COLO668 (cell line): ENCODE data around the gene IGDCC3.
A peak's percentile ranks its signal among the peaks of the same experiment; 100 is the strongest.
"Not testable (repeated sequence)": the region's sequence is repeated elsewhere in the genome, so short reads cannot be mapped to it uniquely, and the experiment has no call there.

Experiments used
- DNase-seq: peaks from one replicate; lab custom pipeline; 2025; ENCODE audit not compliant: unreplicated experiment; lab: John Stamatoyannopoulos, UW

The IGDCC3 gene

GRCh38 chr15:65371976-65372786 is 5.6 kb downstream of the IGDCC3 start:
- DNase-seq, result no peak

GRCh38 chr15:65370885-65371284 is 6.9 kb downstream of the IGDCC3 start:
- DNase-seq, result no peak

- DNase-seq, result no peak
Observed at GRCh38 chr15:65369651-65370050, 8.2 kb downstream of the IGDCC3 start.

DNA sequence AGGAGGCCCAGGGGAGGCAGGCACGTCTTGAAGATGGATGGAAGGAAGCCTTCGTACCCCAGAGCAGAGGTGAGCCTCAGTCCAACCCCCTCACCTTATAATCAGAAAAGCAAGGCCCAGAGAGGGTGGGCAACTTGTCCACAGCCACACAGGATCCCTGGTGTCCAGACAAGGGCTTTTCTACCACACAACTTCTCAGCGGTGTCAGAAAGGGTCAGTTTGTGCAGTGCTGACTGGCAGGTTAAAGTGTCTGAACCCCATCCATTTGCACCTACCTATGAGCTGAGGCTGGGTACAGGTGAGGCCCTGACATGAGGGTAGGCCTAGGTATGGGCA is 8.6 kb downstream of the IGDCC3 start:
- DNase-seq, result no peak

DNA sequence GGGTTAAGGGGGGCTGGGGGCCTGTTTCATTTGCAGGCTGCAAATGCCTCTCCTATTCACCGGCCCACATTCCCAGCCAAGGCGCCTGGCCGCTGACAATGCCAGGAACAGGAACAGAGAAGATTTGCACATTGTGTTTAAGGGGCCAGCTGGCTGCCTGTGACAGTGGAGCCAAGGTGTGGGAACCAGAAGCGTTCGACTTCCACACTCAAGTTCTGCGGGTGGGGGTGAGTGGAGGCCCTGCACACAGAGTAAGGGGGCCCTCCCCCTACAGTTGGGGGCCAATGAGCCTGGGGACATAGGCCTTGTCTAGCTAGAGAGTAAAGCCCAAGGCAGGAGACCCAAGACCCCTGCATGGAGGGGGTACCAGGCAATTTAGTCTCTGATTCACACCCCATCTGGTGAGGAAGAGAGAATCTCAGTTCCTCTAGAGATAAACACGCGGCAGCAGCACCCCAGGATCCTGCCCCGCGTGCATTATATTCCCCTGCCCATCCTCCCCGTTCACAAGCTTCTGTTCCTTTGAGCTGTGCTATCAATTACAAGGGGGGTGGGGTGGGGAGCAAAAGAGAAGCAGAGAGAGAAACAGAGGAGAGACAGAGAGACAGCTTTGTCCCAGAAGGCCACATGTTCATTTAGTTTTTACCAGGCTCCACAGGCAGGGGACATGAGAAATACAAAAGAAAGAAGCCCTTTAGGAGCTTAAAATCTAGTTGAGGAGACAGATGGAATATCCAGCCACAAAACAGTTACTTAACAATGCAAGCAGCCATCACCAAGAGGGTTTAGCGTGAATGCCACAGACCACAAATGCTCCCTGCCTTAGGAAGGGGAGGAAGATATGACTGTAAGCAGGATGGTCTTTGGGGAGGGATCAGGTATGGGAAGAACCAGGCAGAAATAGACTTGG is 9.2 kb downstream of the IGDCC3 start:
- no peak for DNase-seq

DNA sequence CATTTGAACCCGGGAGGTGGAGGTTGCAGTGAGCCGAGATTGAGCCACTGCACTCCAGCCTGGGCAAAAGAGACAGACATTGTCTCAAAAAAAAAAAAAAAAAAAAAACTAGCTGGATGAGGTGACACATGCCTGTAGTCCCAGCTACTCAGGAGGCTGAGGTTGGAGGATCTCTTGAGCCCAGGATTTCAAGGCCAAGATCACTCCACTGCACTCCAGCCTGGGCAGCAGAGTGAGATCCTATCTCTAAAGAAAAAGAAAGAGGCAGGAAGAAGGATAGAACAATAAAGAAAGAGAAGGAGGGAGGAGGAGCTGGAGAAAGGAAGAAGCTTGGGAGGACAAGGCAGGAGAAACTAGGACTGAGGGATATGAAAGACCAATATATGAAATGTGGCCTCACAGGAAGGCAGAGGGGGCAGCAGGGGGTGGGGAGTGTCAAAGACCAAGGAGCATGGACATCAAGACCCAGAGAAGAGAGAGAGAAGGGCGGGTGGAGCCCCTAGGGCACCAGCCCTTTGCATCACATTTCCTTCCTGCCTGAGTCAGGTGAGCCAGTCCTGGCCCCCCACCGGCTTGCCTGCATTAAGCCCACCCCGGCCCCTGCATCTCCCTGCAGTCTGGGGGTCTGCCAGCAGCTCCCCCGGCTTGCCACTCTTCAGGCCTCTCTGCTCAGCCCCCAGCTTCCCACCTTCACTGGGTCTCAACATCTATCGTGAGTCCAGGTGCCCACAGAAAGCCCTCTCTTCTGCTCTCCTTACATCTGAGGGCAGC is 11.5 kb downstream of the IGDCC3 start:
- no peak for DNase-seq

DNA sequence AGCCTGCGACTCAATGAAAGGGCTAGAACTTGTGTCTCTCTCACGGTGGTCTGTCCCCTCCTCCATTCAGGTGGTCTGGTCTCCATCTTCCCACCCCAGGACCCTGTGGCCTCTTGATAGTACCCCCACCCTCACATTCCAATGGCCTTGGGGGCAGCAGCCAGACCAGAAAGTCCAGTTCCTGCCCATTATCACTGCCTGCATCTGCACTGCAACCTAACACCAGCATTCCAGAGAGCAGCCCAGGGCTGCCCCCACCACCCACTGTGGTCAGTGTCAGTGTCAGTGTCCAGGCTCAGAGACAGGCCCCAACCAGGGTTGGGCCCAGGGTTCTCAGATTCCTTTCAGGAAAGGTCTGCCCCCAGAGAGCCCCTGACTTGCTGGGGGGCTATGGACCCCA is 12.6 kb downstream of the IGDCC3 start:
- DNase-seq, result no peak

DNA sequence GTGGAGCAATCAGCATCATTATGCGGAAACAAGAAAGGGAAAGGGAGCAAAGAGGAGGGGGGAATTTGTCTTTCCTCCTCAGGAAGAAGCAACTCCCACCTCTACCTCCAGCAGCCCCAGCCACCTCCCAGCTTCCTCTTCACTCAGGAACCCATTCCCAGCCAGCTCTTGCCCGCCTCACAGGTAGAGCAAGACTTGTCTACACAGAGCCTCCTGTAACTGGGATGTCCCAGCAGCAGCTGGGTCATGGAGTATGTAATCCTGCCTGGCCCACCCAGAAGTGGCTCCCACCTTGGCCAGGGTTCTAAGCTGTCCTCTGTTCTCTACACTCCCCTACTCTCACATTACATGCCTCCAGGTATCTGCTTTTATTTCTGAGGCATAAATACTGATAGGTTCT is 14.0 kb downstream of the IGDCC3 start:
- no peak for DNase-seq

GRCh38 chr15:65363306-65363705 is 14.5 kb downstream of the IGDCC3 start:
- DNase-seq, result no peak

DNA sequence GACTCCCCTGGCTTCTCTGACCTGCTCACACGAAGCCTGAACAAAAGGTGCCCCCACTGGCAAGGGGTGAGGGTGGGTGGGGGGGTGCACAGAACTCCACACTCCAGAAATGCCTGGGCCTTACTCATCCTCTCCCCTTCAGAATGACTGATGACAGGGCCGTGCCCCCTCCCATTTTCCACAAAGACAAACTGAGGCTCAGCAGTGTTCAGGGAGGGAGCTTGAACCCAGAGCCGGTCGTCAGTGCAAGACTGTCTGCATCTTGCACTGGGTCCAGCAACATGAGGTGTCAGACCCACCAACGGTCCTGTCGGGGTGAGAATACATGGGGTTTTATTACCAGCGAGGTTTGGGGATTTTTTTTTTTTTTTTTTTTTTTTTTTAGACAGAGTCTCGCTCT is 15.3 kb downstream of the IGDCC3 start:
- no peak for DNase-seq

DNA sequence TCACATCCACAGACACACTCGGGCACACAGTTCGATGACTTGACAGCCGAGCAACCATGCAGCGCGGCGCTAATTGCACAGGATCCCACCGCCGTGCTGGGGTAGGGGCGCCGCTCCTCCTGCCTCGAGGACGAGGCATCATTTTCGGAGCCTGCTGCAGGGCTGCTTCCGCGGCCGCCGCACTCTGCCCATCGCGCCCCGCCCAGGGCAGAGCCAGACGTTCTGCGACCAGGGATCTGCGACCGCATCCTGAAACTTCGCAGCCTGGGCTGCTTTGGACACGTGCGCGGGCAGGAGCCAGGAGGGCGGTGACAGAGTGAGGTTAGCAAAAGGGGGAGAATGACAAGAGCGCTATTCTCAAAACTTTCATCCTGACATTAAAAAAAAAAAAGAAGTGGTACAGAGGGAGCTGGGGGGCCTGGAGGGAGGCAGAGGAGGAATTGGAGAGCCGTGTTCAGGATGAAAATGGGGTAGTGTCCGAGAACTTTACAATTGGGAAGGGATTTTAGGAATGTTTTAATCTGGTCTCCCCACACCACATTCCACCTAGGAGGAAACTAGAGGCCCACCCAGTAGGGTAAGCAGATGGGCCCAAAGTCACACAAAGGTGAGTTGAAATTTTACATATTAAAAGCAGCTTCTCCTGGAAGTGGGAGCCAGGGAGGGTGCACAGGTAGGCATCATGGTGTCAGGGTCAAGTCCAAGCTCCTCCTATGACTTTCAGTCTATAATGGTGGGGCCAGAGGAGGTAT is 15.9 kb downstream of the IGDCC3 start:
- no peak for DNase-seq

- DNase-seq, result no peak
Observed at GRCh38 chr15:65360506-65360905, 17.3 kb downstream of the IGDCC3 start.

GRCh38 chr15:65355988-65356353 is 21.8 kb downstream of the IGDCC3 start:
- no peak for DNase-seq

DNA sequence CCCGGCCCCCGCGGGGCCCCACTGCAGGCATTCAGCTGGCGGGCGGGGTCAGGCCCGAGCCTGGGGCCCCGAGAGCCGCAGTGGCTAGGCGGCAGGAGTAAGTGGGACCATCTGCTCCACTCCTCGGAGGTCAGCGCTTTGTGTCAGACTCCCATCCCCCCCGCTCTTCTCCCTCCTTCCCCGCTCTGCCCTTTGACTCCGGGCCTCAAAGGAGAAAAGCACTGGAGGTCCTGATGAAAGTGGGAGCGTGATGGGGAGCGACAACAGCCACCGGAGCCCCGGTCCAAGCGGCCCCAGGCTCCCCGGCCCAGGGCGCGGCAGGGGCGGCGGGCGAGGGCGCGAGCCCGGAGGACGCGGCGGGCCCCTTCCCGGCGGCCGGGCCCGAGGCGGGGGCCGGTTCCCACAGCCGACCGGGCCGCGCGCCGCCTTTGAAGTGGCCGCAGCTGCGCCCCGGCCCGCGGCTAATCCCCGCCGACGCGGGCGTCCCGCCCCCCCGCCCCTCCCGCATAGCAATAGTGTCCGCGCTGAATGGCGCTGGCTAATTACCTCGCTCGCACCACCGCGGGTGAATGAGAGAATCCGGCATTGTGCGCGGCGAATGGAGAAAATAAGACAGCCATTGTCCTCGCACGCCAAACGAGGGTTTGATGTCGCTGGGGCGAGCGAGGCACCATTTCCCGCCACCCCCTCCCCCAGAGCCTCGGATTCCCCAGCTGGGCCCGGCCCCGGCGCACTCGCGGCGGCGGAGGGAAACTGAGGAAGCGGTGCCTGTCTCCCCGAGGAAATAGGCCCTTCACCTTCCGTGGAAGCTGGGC is 22.4 kb downstream of the IGDCC3 start:
- peak; percentile 31 for DNase-seq

DNA sequence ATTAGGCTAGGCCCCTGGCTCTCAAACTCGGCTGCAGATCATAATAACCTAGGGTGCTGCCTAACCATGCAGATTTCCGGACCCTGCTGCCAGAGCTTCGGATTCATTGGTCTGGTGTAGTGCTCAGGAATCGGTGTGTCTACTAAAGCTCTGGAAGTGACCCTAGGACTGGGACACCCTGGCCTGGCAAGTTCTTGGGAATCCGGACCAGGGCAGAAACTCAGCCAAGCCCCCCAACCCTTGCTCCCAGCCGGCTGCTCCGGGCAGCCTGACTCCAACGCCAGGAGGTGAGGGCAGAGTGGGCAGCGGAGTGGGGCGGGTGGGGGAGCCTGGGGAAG is 23.0 kb downstream of the IGDCC3 start:
- no peak for DNase-seq

DNA sequence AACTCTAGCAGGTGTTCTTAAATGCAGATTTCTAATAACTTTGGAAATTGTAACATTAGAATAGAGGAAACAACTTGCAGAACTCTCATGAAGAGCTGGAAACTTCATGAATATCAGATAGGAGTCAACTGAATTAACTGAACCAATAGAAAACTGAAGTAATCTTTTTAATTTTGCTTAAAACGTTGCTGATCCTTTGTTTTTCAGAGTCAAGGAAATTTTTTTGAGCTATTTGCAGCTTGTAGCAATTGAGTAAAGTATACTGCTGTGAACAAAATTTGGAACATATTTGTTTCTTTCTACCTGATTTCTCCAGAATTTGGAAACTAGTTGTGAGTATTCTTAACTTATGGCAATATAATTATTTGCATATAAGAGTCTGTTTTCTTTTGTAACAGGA is 25.8 kb downstream of the IGDCC3 start:
- not testable (repeated sequence) for DNase-seq

GRCh38 chr15:65349338-65349737 is 28.5 kb downstream of the IGDCC3 start:
- no peak for DNase-seq

DNA sequence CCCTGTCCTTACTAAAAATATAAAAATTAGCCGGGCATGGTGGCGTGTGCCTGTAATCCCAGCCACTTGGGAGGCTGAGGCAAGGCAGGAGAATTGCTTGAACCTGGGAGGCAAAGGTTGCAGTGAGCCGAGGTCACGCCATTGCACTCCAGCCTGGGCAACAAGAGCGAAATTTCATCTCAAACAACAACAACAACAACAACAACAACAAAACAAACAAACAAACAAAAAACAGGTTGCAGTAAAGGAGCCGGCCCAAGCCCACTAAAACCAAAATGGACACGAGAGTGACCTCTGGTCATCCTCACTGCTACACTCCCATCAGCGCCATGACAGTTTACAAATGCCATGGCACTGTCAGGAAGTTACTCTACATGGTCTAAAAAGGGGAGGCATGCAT is 30.0 kb downstream of the IGDCC3 start:
- DNase-seq, result not testable (repeated sequence)

DNA sequence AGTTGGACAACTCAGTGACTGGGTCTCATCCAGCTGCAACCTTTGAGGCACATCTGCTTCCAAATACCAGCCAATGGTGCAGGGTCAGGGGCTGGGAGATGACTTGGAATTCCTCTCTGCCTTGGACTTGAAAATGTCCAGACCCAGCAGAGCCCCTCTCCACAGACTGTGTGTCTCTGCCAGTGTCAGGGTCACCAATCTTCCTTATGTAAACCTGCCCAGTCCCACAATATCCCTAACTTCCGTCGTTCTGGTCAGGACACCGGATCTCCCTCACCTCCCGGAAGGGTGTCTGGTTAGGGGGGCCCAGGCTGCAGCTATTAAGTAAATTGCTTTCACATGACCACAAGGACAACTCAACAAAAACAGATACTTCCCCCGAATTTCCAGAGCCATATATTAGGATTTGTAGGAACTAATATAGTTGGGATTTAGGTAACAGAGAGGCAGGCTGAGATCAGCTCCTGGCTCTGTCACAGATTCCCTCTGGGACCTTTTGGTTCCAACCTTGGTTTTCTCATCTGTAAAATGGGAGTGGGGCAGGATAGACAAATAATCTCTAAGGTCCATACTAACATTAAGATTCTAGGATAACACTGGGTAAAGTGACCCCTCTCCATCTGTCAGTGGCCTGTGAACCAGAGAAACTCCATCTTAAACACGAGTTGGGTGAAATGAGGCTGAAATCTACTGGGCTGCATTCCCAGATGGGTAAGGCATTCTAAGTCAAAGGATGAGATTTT is 30.8 kb downstream of the IGDCC3 start:
- DNase-seq, result no peak

DNA sequence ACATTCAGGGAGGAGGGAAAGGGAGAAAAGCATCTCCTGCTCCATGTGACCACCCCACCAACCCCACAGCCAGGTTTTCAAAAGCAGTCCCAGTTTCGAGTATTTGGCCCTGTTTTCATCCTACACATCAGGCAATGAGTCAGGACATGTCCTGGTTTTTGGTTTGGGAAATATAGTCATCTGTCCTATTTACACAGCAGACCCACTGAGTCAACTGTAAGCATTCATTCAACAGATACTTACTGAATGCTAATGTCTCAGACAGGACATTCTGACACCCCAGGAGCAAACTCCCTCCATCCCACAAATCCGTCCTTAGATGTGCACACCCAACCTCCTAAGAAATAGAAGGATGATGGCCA is 32.9 kb downstream of the IGDCC3 start:
- no peak for DNase-seq
